GDM1 (cell line): ENCODE results near the gene ENG.
"Not testable (repeated sequence)": the region's sequence is repeated elsewhere in the genome, so short reads cannot be mapped to it uniquely, and the experiment has no call there.

Experiments
- DNase-seq: peaks from one replicate; lab custom pipeline; 2025; lab: John Stamatoyannopoulos, UW

Gene ENG

GRCh38 chr9:127878001-127878651, 23.7 kb upstream of the ENG start:
- DNase-seq: no peak

- no peak for DNase-seq
Measured at GRCh38 chr9:127877566-127877998, 23.1 kb upstream of the ENG start, which contains the start of gene AK1. TSS of gene AK1 (minus strand) at chr9:127877675. CDS start at chr9:127874617, 3,058 bp downstream.

GRCh38 chr9:127876764-127877562, 22.5 kb upstream of the ENG start:
- no peak for DNase-seq

- no peak for DNase-seq
Measured at GRCh38 chr9:127876026-127876763, 21.7 kb upstream of the ENG start.

- no peak for DNase-seq
Measured at GRCh38 chr9:127875306-127875966, 21.0 kb upstream of the ENG start.

- DNase-seq: no peak
Measured at GRCh38 chr9:127874301-127875221, 20.1 kb upstream of the ENG start.

- no peak for DNase-seq
Measured at GRCh38 chr9:127873886-127874285, 19.4 kb upstream of the ENG start.

GRCh38 chr9:127873223-127873691, 18.8 kb upstream of the ENG start:
- no peak for DNase-seq

- no peak for DNase-seq
Measured at GRCh38 chr9:127872369-127873222, 18.1 kb upstream of the ENG start.

GRCh38 chr9:127871531-127871930, 17.1 kb upstream of the ENG start:
- no peak for DNase-seq

- no peak for DNase-seq
Measured at GRCh38 chr9:127870887-127871286, 16.4 kb upstream of the ENG start.

GRCh38 chr9:127870153-127870491, 15.7 kb upstream of the ENG start:
- DNase-seq: not testable (repeated sequence)

- peak; percentile 55 for DNase-seq
Measured at GRCh38 chr9:127869310-127870152, 15.1 kb upstream of the ENG start.

GRCh38 chr9:127868278-127868902, 13.9 kb upstream of the ENG start:
- DNase-seq: no peak

- DNase-seq: no peak
Measured at GRCh38 chr9:127867356-127868277, 13.2 kb upstream of the ENG start.

- DNase-seq: no peak
Measured at GRCh38 chr9:127866535-127866934, 12.1 kb upstream of the ENG start.

- DNase-seq: no peak
Measured at GRCh38 chr9:127865645-127866464, 11.4 kb upstream of the ENG start.
